Cardiac fibroblast (primary cell): ENCODE results near the gene HSPG2.

Experiments used
- DNase-seq, 2 donors: peaks; one replicate each; pipeline versions ENCODE4 v3.0.0 to v3.0.0-alpha.2; 2010; ENCODE audit warnings: low read depth in 2 of 2
- H3K4me3 ChIP-seq, 2 donors: replicated peaks in 1 of 2; 1 replicate in 1 of 2; 2 replicates in 1 of 2; pipeline ENCODE4 v1.5.1; 2011; ENCODE audit warnings: low read depth in 2 of 2, low read length in 2 of 2, mild to moderate bottlenecking in 2 of 2, moderate library complexity in 1 of 2
- TF ChIP-seq, protein P1 (sequence below): IDR thresholded peaks from one replicate; pipeline ENCODE4 v1.5.1; 2011; ENCODE audit warnings: low read depth, mild to moderate bottlenecking, low read length, inconsistent platforms

Gene HSPG2

DNA sequence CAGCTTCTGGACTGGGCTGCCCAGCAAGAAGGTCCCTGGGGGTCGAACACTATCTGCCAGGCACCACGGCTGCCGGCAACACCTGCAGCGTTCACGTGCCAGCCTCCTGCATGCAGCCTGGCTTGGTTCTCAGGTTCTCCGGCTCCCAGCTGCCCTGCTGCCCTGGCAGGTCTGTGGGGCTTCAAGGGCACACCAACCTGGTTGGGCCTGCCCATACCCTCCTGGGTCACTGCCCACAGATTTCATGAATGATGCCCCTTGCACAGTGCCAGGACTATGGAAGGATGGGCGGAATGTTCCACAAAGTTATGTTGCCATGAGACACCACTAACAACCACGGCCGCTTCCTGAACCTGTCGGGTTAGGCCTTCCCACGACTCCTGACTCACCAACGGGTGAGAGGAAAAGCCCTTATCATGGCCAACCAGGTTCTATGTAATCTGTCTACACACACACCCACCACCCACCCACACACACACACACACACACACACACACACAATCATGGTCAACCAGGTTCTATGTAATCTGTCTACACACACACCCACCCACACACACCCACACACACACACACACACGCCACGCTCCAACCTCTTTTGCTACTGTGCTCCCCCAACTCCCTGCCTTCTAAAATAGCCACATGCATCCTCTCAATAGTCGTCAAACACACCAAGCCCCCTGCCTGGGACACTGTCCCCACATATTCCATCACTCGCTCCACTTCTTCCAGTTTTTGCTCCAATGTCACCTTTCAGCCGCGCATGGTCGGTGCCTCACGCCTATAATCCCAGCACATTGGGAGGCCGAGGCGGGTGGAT, 32.2 kb downstream of the HSPG2 start:
- no peak overlapping the region for H3K4me3 ChIP-seq
- DNase-seq, result peak; percentile 92 to 97
- TF ChIP-seq, protein P1, sequence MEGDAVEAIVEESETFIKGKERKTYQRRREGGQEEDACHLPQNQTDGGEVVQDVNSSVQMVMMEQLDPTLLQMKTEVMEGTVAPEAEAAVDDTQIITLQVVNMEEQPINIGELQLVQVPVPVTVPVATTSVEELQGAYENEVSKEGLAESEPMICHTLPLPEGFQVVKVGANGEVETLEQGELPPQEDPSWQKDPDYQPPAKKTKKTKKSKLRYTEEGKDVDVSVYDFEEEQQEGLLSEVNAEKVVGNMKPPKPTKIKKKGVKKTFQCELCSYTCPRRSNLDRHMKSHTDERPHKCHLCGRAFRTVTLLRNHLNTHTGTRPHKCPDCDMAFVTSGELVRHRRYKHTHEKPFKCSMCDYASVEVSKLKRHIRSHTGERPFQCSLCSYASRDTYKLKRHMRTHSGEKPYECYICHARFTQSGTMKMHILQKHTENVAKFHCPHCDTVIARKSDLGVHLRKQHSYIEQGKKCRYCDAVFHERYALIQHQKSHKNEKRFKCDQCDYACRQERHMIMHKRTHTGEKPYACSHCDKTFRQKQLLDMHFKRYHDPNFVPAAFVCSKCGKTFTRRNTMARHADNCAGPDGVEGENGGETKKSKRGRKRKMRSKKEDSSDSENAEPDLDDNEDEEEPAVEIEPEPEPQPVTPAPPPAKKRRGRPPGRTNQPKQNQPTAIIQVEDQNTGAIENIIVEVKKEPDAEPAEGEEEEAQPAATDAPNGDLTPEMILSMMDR, result no peak

DNA sequence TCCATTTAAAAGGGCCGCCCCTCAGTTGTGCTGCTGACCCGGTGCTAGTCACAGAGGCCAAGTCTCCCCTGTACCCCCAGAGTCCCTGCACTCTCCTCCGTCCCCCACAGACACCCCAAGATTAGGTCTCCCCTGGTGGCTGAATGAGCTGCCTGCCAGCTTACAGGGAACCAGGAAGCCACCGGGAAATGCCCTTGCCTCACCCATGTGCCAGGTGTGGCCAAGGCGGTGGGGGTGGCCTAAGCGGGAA, 32.7 kb downstream of the HSPG2 start:
- TF ChIP-seq, protein P1, result no peak
- H3K4me3 ChIP-seq, result no peak overlapping the region
- no peak for DNase-seq

DNA sequence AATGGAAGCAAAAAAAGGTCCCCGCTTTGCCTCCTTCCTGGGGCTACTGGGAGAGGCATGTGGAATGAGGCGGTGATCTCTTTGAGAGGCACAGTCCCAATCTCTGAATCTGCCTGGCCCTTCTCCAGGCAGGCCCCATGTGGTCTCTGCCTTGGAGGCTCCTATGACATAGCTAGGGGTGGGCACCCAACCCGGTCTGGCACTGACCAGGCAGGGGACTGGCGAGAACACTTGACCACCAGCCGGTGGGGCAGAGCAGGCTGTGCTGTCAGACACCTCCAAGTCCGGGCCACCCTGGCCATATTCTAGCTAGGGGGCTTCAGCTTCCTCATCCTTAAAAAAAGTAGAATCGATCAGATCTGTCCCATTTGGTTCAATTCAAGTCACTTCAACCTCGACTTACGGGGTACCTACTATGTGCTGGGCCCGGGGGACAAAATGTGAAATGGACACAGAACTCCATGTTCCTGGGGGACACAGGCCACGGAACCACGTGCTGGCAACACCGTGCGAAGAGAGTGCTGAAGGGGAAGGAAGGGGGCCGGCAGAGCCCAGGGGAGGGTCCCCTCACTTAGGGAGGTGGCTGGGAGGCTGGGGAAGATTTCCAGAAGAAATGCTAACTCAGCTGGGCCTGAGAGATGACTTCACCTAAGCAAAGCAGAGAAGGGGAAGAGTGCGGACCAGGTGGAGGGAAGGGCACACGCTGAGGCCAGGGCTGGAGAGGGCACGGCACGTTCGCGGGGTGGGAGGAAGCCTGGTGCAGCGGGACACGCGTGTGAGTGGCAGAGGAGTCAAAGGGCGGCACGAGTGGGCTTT, 33.3 kb downstream of the HSPG2 start:
- TF ChIP-seq, protein P1, result no peak
- no peak for DNase-seq
- no peak overlapping the region for H3K4me3 ChIP-seq

DNA sequence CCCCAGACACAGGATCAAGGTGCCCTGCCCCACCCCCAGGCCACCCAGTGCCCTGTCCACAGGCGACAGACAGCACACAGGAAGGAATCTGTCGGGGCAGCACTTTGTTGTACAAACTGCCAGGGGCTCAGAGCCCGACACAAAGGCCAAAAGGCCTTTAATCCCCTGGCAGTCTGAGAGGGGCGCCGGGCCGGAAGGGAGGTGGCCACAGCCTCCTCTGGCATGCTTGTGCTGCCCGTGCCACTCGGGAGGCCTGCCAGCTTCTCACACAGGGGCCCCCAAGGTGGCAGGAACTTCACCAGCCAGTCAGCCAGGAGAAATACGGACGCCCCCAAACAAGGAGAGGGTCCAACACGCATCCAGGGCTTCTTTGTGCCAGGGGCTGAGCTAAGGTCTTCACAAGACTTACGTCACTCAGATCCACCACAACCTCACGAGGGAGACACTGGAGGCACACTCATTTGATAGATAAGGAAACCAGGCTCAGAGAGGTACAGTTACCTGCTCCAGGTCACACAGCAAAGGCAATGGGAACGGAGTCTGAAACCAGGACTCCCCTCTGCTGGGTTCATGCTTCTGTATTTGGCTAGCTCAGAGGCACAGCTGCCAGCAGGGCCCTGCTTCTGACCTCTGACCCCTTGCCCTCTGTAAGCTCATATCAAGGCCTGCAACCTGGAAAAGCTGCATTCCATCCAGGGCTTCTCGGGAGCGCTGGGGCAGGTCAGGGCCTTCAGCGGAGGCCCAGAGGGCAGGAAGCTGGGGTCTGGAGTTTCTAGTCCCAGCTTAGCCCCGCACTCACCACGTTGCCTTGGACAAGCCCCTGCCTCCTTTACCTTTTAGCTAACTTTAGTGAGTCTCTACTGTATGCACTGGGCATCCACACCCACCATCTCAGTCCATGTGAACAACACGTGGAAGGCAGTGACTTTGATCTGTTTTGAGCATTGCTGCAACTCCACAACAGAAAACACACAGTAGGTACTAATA, 34.8 kb downstream of the HSPG2 start:
- no peak for DNase-seq
- TF ChIP-seq, protein P1, result no peak
- H3K4me3 ChIP-seq, result no peak overlapping the region

DNA sequence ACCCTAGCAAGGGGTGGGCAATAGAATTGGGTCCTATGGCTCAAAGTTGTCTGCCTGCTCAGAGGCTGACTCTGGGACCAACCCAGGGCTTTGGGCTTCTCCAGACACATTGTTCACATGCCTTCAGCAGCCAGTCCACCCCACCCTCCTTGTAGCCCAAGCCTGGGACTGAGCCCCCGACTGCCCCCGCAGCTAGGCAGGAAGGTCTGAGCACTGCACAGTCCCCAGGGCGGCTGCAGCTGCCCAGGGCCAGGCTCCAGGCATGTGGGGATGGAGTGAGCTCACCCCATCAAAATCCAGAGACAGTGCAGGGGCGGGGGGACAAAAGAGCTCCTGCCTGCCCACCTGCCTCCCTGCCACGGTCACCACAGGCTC, 35.6 kb downstream of the HSPG2 start:
- H3K4me3 ChIP-seq, result no peak overlapping the region
- TF ChIP-seq, protein P1, result peak; percentile 8
- DNase-seq, result peak; percentile 51 to 68

DNA sequence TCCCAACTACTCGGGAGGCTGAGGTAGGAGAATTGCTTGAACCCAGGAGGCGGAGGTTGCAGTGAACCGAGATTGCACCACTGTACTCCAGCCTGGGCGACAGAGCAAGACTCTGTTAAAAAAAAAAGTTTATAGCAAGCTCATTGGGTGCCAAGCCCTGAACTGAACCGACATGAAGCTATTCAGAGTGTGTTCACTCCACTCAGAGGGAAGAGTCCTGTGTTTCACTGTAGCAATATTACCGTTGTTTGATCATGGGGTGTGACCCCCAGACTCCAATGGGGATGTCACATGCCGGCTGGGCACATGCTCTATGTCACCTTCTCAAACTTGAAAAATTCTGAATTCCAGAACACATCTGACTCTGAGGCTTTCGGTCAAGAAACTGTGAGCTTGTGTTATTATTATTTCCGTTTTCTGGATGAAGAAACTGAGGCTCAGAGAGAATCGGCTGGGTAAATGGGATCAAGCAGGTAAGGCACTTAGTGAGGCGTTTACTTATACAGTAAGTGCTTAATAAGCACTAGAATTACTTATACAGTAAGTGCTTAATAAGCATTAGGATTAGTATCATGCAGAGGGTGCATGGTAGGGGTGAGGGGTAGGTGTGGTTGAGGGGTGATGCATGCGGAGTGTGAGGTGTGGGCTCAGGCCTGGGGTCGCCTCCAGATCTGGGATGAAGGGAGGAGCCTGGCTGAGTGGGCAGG, 36.2 kb downstream of the HSPG2 start:
- no peak overlapping the region for H3K4me3 ChIP-seq
- no peak for DNase-seq
- TF ChIP-seq, protein P1, result no peak
